Measurements from ENCODE around the gene LDLRAD3.

GRCh38 chr11:35955636-35956035 is 11.8 kb downstream of the LDLRAD3 start:
- no peak for TF ChIP-seq POLR2A (IDR thresholded peaks at IDR 0.05; ENCODE audit: low read length)
- TF ChIP-seq GATA1 (IDR thresholded peaks at IDR 0.05; ENCODE audit: low read depth, low read length) = no peak

Measured in erythroblast (primary cell).